Stimulated activated CD8-positive, alpha-beta memory T cell treated with anti-CD3 and anti-CD28 coated beads, Interleukin-4, amount 100 ng/mL, for 24 hours (primary cell): ENCODE measurements around the gene XYLT1.

Experiments used
- DNase-seq: peaks from one replicate; pipeline ENCODE4 v3.0.0-alpha.2; 2020; ENCODE audit warnings: low read depth

Gene XYLT1

GRCh38 chr16:17277981-17278381 lies 192.8 kb downstream of the XYLT1 start:
- DNase-seq = no peak

GRCh38 chr16:17276610-17277009 lies 194.2 kb downstream of the XYLT1 start:
- DNase-seq = no peak

- no peak for DNase-seq
These were observed 194.7 kb downstream of the XYLT1 start for GRCh38 chr16:17276010-17276530.

- no peak for DNase-seq
These were observed 195.4 kb downstream of the XYLT1 start for GRCh38 chr16:17275076-17276009.

- peak; percentile 9 for DNase-seq
These were observed 197.6 kb downstream of the XYLT1 start for GRCh38 chr16:17273142-17273561.

GRCh38 chr16:17272716-17273115 lies 198.0 kb downstream of the XYLT1 start:
- no peak for DNase-seq

- no peak for DNase-seq
These were observed 199.1 kb downstream of the XYLT1 start for GRCh38 chr16:17271687-17272086.

- no peak for DNase-seq
These were observed 200.1 kb downstream of the XYLT1 start for GRCh38 chr16:17270683-17271109.

GRCh38 chr16:17270111-17270510 lies 200.6 kb downstream of the XYLT1 start:
- no peak for DNase-seq

- no peak for DNase-seq
These were observed 201.3 kb downstream of the XYLT1 start for GRCh38 chr16:17269439-17269838.

GRCh38 chr16:17266608-17267313 lies 204.0 kb downstream of the XYLT1 start:
- DNase-seq = no peak

- no peak for DNase-seq
These were observed 205.6 kb downstream of the XYLT1 start for GRCh38 chr16:17265154-17265553.

GRCh38 chr16:17261197-17261858 lies 209.4 kb downstream of the XYLT1 start:
- DNase-seq = no peak

- no peak for DNase-seq
These were observed 210.4 kb downstream of the XYLT1 start for GRCh38 chr16:17260276-17260849.

- DNase-seq = no peak
These were observed 210.9 kb downstream of the XYLT1 start for GRCh38 chr16:17259751-17260270.

- no peak for DNase-seq
These were observed 211.7 kb downstream of the XYLT1 start for GRCh38 chr16:17258848-17259713.

GRCh38 chr16:17258077-17258599 lies 212.6 kb downstream of the XYLT1 start:
- DNase-seq = no peak

GRCh38 chr16:17257426-17258023 lies 213.2 kb downstream of the XYLT1 start:
- no peak for DNase-seq

- no peak for DNase-seq
These were observed 218.1 kb downstream of the XYLT1 start for GRCh38 chr16:17252701-17253100.

GRCh38 chr16:17252064-17252463 lies 218.7 kb downstream of the XYLT1 start:
- DNase-seq = no peak
